ENCODE measurements around the gene SERP2. TPM values are rescaled to one million over a fixed set of nuclear protein-coding genes. Genes with fewer than 3 reads are reported as not detected.

Gene SERP2
- total and polyA plus RNA-seq, 2 donors (not counting 1 experiment from before 2014, with no cell fraction given), result 0.43 TPM; not detected in 1

DNA sequence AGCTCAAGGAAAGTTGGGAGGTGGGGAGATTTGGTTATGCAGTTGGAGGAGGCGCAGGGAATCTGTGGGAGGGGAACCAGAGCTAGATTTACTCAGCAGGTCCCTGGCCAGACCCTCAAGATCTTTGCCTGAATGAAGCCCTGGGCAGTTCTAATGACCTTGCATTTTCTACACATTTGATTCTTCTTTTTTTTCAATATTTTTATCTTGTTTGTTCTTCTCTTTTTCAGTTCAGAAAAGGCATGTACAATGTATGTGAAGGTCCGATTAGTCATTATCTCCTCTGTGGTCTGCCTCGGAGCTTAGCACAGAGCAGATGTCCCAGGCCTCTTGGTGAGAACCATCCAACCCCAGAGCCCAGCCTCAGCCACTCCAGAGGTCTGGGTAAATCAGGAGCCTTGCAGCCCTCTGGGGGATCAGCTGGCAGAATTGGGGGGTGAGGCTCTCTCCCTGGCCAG lies 24.2 kb downstream of the SERP2 start:
- H3K27me3 ChIP-seq (replicated peaks in 1 of 4; ENCODE audit: control extremely low read depth in 1 of 4, control insufficient read depth in 3 of 4, insufficient read depth in 4 of 4, low read length in 3 of 4), result peaks cover 0 to 2% (median 0%) of the 10 kb centered on the region in 4 experiments
- Mint-ChIP-seq H3K9me3 (ENCODE audit: insufficient read depth) (no peaks in the 10 kb centered on the region), H3K4me3 (no peak overlapping the region), H3K4me1 (no peaks in the 10 kb centered on the region), H3K27ac (no peak overlapping the region), H3K27me3 (peaks cover 21% of the 10 kb centered on the region)
- no peaks in the 10 kb centered on the region for H3K9me3 ChIP-seq (ENCODE audit: control extremely low read depth in 1 of 3, control insufficient read depth in 2 of 3, insufficient read depth in 1 of 3, low read length in 2 of 3)
- H3K4me3 ChIP-seq (ENCODE audit: control extremely low read depth in 1 of 5, extremely low read depth in 1 of 5, insufficient read depth in 1 of 5, low read depth in 2 of 5, low read length in 4 of 5), result no peak overlapping the region
- H3K36me3 ChIP-seq (replicated peaks in 1 of 2; ENCODE audit: control extremely low read depth in 1 of 2, control insufficient read depth in 1 of 2, extremely low read depth in 1 of 2, insufficient read depth in 2 of 2, low read length in 1 of 2), result no peaks in the 10 kb centered on the region
- intact Hi-C loops (cut with micrococcal nuclease), result no loop called here
- no peak overlapping the region for H3K27ac ChIP-seq (ENCODE audit: low read length in 2 of 2)
- H3K9ac ChIP-seq (ENCODE audit: low read length), result no peak overlapping the region
- no peak overlapping the region for H3K4me2 ChIP-seq (replicated peaks; ENCODE audit: low read depth, low read length, poor library complexity, severe bottlenecking)
- TF ChIP-seq, protein P1, sequence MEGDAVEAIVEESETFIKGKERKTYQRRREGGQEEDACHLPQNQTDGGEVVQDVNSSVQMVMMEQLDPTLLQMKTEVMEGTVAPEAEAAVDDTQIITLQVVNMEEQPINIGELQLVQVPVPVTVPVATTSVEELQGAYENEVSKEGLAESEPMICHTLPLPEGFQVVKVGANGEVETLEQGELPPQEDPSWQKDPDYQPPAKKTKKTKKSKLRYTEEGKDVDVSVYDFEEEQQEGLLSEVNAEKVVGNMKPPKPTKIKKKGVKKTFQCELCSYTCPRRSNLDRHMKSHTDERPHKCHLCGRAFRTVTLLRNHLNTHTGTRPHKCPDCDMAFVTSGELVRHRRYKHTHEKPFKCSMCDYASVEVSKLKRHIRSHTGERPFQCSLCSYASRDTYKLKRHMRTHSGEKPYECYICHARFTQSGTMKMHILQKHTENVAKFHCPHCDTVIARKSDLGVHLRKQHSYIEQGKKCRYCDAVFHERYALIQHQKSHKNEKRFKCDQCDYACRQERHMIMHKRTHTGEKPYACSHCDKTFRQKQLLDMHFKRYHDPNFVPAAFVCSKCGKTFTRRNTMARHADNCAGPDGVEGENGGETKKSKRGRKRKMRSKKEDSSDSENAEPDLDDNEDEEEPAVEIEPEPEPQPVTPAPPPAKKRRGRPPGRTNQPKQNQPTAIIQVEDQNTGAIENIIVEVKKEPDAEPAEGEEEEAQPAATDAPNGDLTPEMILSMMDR (IDR thresholded peaks at IDR 0.05), result no peak
- TF ChIP-seq EZH2 (IDR thresholded peaks at IDR 0.05; ENCODE audit: borderline replicate concordance, insufficient read depth, low read depth, low read length, poor library complexity, severe bottlenecking), result no peak
- H3K4me1 ChIP-seq (ENCODE audit: control insufficient read depth in 2 of 2, insufficient read depth in 2 of 2, low read length in 2 of 2), result no peaks in the 10 kb centered on the region
- no peaks in the 10 kb centered on the region for H4K20me1 ChIP-seq (ENCODE audit: control insufficient read depth, insufficient read depth, low read length, poor library complexity, severe bottlenecking)
- ATAC-seq (ENCODE audit: low read depth), result no peak
- no peak overlapping the region for H2AFZ ChIP-seq (ENCODE audit: insufficient read depth, low read depth, low read length, poor library complexity, severe bottlenecking)
- CTCF ChIA-PET, result interaction anchor here (1.6 kb wide), 1 partner anchor 39 kb away, joined by 3 read pairs; no protein-coding TSS in a partner anchor
- no peak for DNase-seq
- POLR2A ChIA-PET, result interaction anchor here (0.6 kb wide), 1 partner anchor 15 kb away, joined by 3 read pairs; no protein-coding TSS in a partner anchor
- H3K79me2 ChIP-seq (ENCODE audit: control insufficient read depth, insufficient read depth, low read length), result no peaks in the 10 kb centered on the region
- WGBS (ENCODE audit: insufficient coverage), result 65% methylated on average over 2 of the region's 3 CpGs

DNA sequence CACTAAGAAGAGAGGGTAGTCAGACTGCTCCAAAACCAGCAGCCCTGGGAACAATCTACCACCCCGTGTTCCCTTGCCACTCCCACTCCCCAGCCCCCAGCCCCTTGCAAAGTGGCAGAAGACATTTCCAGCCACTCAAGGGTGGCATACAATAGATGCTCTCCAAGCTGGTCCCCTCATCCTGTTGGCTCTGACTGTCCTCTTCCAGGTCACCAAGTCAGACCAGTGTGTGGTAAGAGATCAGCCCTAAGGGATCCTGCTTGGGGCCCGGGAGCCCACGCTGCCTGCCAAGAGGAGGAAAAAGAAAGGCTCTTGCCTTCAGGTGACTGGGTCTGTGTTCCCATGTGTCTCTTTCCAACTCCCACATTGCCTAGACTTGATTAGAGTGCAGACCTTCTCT lies 25.0 kb downstream of the SERP2 start:
- ChIA-PET CTCF (interaction anchor here (1.6 kb wide), 1 partner anchor 39 kb away, joined by 3 read pairs; no protein-coding TSS in a partner anchor), POLR2A (no interaction called here)
- Histone ChIP-seq H3K27me3 (replicated peaks in 1 of 4; ENCODE audit: control extremely low read depth in 1 of 4, control insufficient read depth in 3 of 4, insufficient read depth in 4 of 4, low read length in 3 of 4) (peaks cover 0 to 2% (median 0%) of the 10 kb centered on the region in 4 experiments), H3K79me2 (ENCODE audit: control insufficient read depth, insufficient read depth, low read length) (no peaks in the 10 kb centered on the region), H3K36me3 (replicated peaks in 1 of 2; ENCODE audit: control extremely low read depth in 1 of 2, control insufficient read depth in 1 of 2, extremely low read depth in 1 of 2, insufficient read depth in 2 of 2, low read length in 1 of 2) (no peaks in the 10 kb centered on the region), H2AFZ (ENCODE audit: insufficient read depth, low read depth, low read length, poor library complexity, severe bottlenecking) (no peak overlapping the region), H3K9me3 (ENCODE audit: control extremely low read depth in 1 of 3, control insufficient read depth in 2 of 3, insufficient read depth in 1 of 3, low read length in 2 of 3) (no peaks in the 10 kb centered on the region), H3K4me2 (replicated peaks; ENCODE audit: low read depth, low read length, poor library complexity, severe bottlenecking) (no peak overlapping the region), H3K27ac (ENCODE audit: low read length in 2 of 2) (no peak overlapping the region), H4K20me1 (ENCODE audit: control insufficient read depth, insufficient read depth, low read length, poor library complexity, severe bottlenecking) (no peaks in the 10 kb centered on the region), H3K4me3 (ENCODE audit: control extremely low read depth in 1 of 5, extremely low read depth in 1 of 5, insufficient read depth in 1 of 5, low read depth in 2 of 5, low read length in 4 of 5) (no peak overlapping the region), H3K9ac (ENCODE audit: low read length) (no peak overlapping the region), H3K4me1 (ENCODE audit: control insufficient read depth in 2 of 2, insufficient read depth in 2 of 2, low read length in 2 of 2) (no peaks in the 10 kb centered on the region)
- DNase-seq (no peak), ATAC-seq (ENCODE audit: low read depth) (no peak)
- H3K27ac Mint-ChIP-seq, result no peak overlapping the region
- no peaks in the 10 kb centered on the region for H3K4me1 Mint-ChIP-seq
- intact Hi-C loops (cut with micrococcal nuclease), result no loop called here
- H3K9me3 Mint-ChIP-seq (ENCODE audit: insufficient read depth), result no peaks in the 10 kb centered on the region
- peaks cover 15% of the 10 kb centered on the region for H3K27me3 Mint-ChIP-seq
- TF ChIP-seq EZH2 (IDR thresholded peaks at IDR 0.05; ENCODE audit: borderline replicate concordance, insufficient read depth, low read depth, low read length, poor library complexity, severe bottlenecking), result no peak
- TF ChIP-seq, protein P1 (IDR thresholded peaks at IDR 0.05), result no peak
- no CpG with 5 or more reads among the region's 3 CpGs for WGBS (ENCODE audit: insufficient coverage)
- no peak overlapping the region for H3K4me3 Mint-ChIP-seq

All from B cell (primary cell).